K562 (cell line): ENCODE results near the gene CLIP2. TPM values are rescaled to one million over a fixed set of nuclear protein-coding genes. Genes with fewer than 3 reads are reported as not detected.
A peak's percentile ranks its signal among the peaks of the same experiment; 100 is the strongest.

ENCODE experiments used
- ATAC-seq: fragments of 200-7000 bp; cut with Tn5 transposase; 3 replicates; pipeline ENCODE4 v1.9.1; 2020; ENCODE audit warnings: moderate library complexity
- BruUV-seq: library from RNA; stranded (reverse); fragments of 400-500 nt; replicated peaks from 2 replicates; lab custom pipeline; 2021; lab: Mats Ljungman, UMichigan
- CTCF ChIA-PET: fragments of 300-600 bp; formaldehyde crosslinking; extraction: SDS; loops from one replicate; lab custom pipeline; 2021; ENCODE audit warnings: low intra/inter-chr PET ratio; lab: Yijun Ruan, JAX
- POLR2A ChIA-PET: fragments of 300-600, 350-650 bp; sonication (Branson Sonifier 250); formaldehyde crosslinking; extraction: SDS; loops from one replicate; lab custom pipeline; 2021; ENCODE audit warnings: antibody characterized with exemption, inconsistent platforms; lab: Yijun Ruan, JAX
- DNase-seq, 4 experiments: peaks; one replicate each; pipeline versions ENCODE4 v3.0.0 to v3.0.0-alpha.2; 2011 to 2018; ENCODE audit warnings: low spot score in 3 of 4, mixed read lengths in 3 of 4; ENCODE audit errors: extremely low read depth in 1 of 4
- FAIRE-seq: peaks from 2 replicates; lab custom pipeline; 2011; peaks lifted over from hg19 to GRCh38; lab: Jason Lieb, UNC
- H2AFZ ChIP-seq: 2 replicates; pipeline ENCODE4 v1.6.0; 2011; ENCODE audit warnings: low read depth, low read length, control low read depth, inconsistent platforms
- H3K27ac ChIP-seq: fragments of 200-600 bp; 3 replicates; pipeline ENCODE4 v1.8.0; 2011; ENCODE audit warnings: low read depth, mild to moderate bottlenecking, control low read depth, inconsistent platforms, low read length, moderate library complexity, mixed read lengths; ENCODE audit errors: extremely low read depth
- H3K27me3 ChIP-seq, 2 experiments: fragments of 300-600 bp in 1 of 2; 2 replicates in 1 of 2; 3 replicates in 1 of 2; pipeline versions ENCODE4 v1.6.0 to v1.8.0; 2011; ENCODE audit warnings: inconsistent platforms in 2 of 2, low read length in 2 of 2, mild to moderate bottlenecking in 1 of 2, mixed read lengths in 1 of 2, moderate library complexity in 1 of 2; ENCODE audit not compliant: control insufficient read depth in 2 of 2, insufficient read depth in 2 of 2
- H3K36me3 ChIP-seq: fragments of 300-600 bp; 3 replicates; pipeline ENCODE4 v1.8.0; 2011; ENCODE audit warnings: mild to moderate bottlenecking, low read length, inconsistent platforms; ENCODE audit not compliant: control insufficient read depth, insufficient read depth
- H3K4me1 ChIP-seq, 2 experiments: fragments of 200-600 bp in 1 of 2; replicated peaks in 1 of 2; 2 replicates in 1 of 2; 3 replicates in 1 of 2; pipeline versions ENCODE4 v1.5.1 to v1.8.0; 2011; ENCODE audit warnings: inconsistent platforms in 2 of 2, low read length in 2 of 2, mild to moderate bottlenecking in 1 of 2, mixed read lengths in 1 of 2, moderate library complexity in 1 of 2; ENCODE audit not compliant: control insufficient read depth in 2 of 2, insufficient read depth in 2 of 2
- H3K4me2 ChIP-seq: 2 replicates; pipeline ENCODE4 v1.6.1; 2011; ENCODE audit warnings: low read length, control low read depth, inconsistent platforms, mixed read lengths; ENCODE audit not compliant: insufficient read depth
- H3K4me3 ChIP-seq: fragments of 200-600 bp; sonication (generic), shearing (Covaris generic); 2 replicates; pipeline ENCODE4 v1.5.1; 2016; ENCODE audit warnings: control low read depth, inconsistent platforms
- H3K79me2 ChIP-seq: fragments of 200-600 bp; 3 replicates; pipeline ENCODE4 v1.8.0; 2011; ENCODE audit warnings: low read length, inconsistent platforms; ENCODE audit not compliant: control insufficient read depth, insufficient read depth
- H3K9ac ChIP-seq, 2 experiments: 2 replicates each; pipeline versions ENCODE4 v1.6.0 to v1.6.1; 2011; ENCODE audit warnings: low read depth in 2 of 2, low read length in 2 of 2, control low read depth in 1 of 2, inconsistent platforms in 1 of 2, mild to moderate bottlenecking in 1 of 2, mixed read lengths in 1 of 2; ENCODE audit not compliant: insufficient read depth in 1 of 2
- H3K9me1 ChIP-seq: one replicate; pipeline ENCODE4 v1.6.0; 2011; ENCODE audit warnings: inconsistent platforms, mild to moderate bottlenecking, low read length, moderate library complexity; ENCODE audit not compliant: control insufficient read depth, insufficient read depth
- H3K9me3 ChIP-seq: replicated peaks from 2 replicates; pipeline ENCODE4 v1.5.1; 2011; ENCODE audit warnings: low read depth, low read length, inconsistent platforms; ENCODE audit not compliant: control insufficient read depth, insufficient read depth
- H4K20me1 ChIP-seq: replicated peaks from 2 replicates; pipeline ENCODE4 v1.6.1; 2011; ENCODE audit warnings: low read length, inconsistent platforms, mixed read lengths; ENCODE audit not compliant: control insufficient read depth, insufficient read depth
- C11orf30 ChIP-seq: fragments of 450-650 bp; IDR thresholded peaks from 2 replicates; pipeline ENCODE4 v1.6.1; 2016; ENCODE audit warnings: low read depth, mild to moderate bottlenecking
- EZH2 ChIP-seq: IDR thresholded peaks from 2 replicates; pipeline ENCODE4 v1.6.1; 2012; ENCODE audit warnings: low read depth, mild to moderate bottlenecking, inconsistent platforms, low read length, borderline replicate concordance
- MAFF ChIP-seq: IDR thresholded peaks from 2 replicates; pipeline ENCODE4 v1.6.1; 2012; ENCODE audit warnings: low read length, improper control_type of control experiment
- ZNF444 ChIP-seq: fragments of 250-450 bp; sonication (Bioruptor Pico); IDR thresholded peaks from 2 replicates; pipeline ENCODE4 v1.4.0; 2020; ENCODE audit warnings: mild to moderate bottlenecking, moderate library complexity
- WGBS: fragments of 100-300 bp; shearing (Covaris generic); methylation state at CpG from one replicate; pipeline ENCODE4 v1.1.6; 2016; ENCODE audit warnings: low coverage, mixed read lengths; ENCODE audit not compliant: insufficient coverage; ENCODE audit errors: missing lambda C conversion rate; 5-methylcytosine and 5-hydroxymethylcytosine counted together
- in situ Hi-C: fragments of 300-500 bp; cut with MboI; formaldehyde crosslinking; loops from 4 replicates; pipeline ENCODE4 v1.15.0; 2018; ENCODE audit warnings: inconsistent platforms, mixed read lengths
- intact Hi-C: fragments of 100-400 bp; cut with micrococcal nuclease; formaldehyde crosslinking; loops from 2 replicates; pipeline ENCODE4 v1.14.2; 2022
- polyA plus RNA-seq, 8 experiments: library from polyadenylated mRNA; depleted of rRNA in 4 of 8; stranded (reverse) in 5 of 8; unstranded in 3 of 8; fragments of >200 nt; fragmentation: Nextera tagmentation in 2 of 8; fragmentation: Illumina TruSeq in 1 of 8; extraction: Ambion mirVana in 2 of 8; extraction: Trizol in 1 of 8; gene quantifications; 2 replicates each; pipeline versions ENCODE4 v1.2.1 to v1.2.3, GENCODE V29; 2011 to 2014; ENCODE audit warnings: inconsistent platforms in 1 of 8, missing spikeins in 1 of 8
- total RNA-seq, 7 experiments: library from RNA; depleted of rRNA in 6 of 7; stranded (reverse); fragments of >200 nt in 6 of 7; fragmentation: Illumina TruSeq in 2 of 7; extraction: Trizol in 2 of 7; gene quantifications; 2 replicates each; pipeline versions ENCODE4 v1.2.1 to v1.2.3, GENCODE V29; 2011 to 2021; ENCODE audit warnings: low replicate concordance in 1 of 7
- TF ChIP-seq, protein P1 (sequence below): IDR thresholded peaks from 2 replicates; pipeline ENCODE4 v1.6.1; 2011; ENCODE audit warnings: borderline replicate concordance, low read depth, mild to moderate bottlenecking, moderate library complexity, low read length; ENCODE audit not compliant: insufficient read depth, poor library complexity, severe bottlenecking
- TF ChIP-seq, protein P2 (sequence below): sonication (generic); formaldehyde crosslinking; IDR thresholded peaks from 2 replicates; pipeline ENCODE4 v1.8.1; 2022; ENCODE audit warnings: missing genetic modification reagents

Gene CLIP2
- total and polyA plus RNA-seq, 9 of the 15 experiments (the other 6 are each of a cell fraction or from before 2014, with no cell fraction given), result 0.07 to 5.4 (median 2.1) TPM

DNA sequence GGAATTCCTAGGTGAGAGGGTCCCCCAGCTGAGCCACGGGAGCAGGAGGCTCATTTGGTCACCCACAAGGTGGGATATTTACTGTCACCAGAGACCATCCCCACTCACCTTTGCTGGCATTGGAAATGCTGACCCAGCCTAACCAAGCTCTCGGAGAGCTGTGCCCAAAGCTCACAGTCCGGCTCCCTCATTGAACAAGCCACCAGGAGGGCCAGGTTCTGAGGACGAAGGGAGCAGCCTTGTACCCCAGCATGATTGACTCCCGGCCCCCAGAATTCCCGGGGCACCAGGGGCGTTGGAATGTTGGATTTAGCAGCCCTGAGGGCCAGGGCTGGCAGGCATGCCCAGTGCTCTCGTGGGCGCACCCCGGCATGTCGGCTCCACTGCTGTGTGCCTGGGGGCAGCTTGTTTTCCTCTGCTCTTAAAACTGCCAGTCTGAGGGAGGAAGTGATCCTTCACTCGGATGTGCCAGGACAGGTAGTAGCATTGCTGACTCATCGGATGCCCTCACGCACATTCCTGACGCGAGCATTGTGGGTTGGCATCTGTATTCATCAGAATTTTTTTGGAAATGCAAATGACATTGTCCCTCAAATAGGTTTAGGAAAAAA is 23.3 kb downstream of the CLIP2 start:
- Histone ChIP-seq H3K4me2 (no peak overlapping the region), H3K4me1 (peaks cover 0 to 6% of the 10 kb centered on the region in 2 experiments; a peak in 2 of 5 replicates), H3K9me1 (no peaks in the 10 kb centered on the region), H3K27me3 (peaks cover 0 to 12% of the 10 kb centered on the region in 2 experiments; a peak in 2 of 5 replicates), H2AFZ (no peak overlapping the region), H3K4me3 (no peak overlapping the region), H3K36me3 (no peaks in the 10 kb centered on the region), H3K9me3 (no peaks in the 10 kb centered on the region), H4K20me1 (no peaks in the 10 kb centered on the region), H3K9ac (no peak overlapping the region), H3K79me2 (no peaks in the 10 kb centered on the region), H3K27ac (no peak overlapping the region)
- CTCF ChIA-PET, result no interaction called here
- no TSS peak for BruUV-seq
- 48% methylated on average over 16 of the region's 16 CpGs for WGBS
- no peak for ATAC-seq
- POLR2A ChIA-PET, result interaction anchor here (0.6 to 1.0 kb wide), 2 partner anchors 12 to 20 kb away, joined by 3 to 4 read pairs; no protein-coding TSS in a partner anchor
- FAIRE-seq, result no peak
- in situ Hi-C loops, result no loop called here
- no peak for DNase-seq
- intact Hi-C loops, result loop anchor here (10.0 kb wide), 1 partner anchor 58 kb away; the partner anchor contains the start of gene RFC2
- no peak for TF ChIP-seq EZH2
- TF ChIP-seq, protein P1, sequence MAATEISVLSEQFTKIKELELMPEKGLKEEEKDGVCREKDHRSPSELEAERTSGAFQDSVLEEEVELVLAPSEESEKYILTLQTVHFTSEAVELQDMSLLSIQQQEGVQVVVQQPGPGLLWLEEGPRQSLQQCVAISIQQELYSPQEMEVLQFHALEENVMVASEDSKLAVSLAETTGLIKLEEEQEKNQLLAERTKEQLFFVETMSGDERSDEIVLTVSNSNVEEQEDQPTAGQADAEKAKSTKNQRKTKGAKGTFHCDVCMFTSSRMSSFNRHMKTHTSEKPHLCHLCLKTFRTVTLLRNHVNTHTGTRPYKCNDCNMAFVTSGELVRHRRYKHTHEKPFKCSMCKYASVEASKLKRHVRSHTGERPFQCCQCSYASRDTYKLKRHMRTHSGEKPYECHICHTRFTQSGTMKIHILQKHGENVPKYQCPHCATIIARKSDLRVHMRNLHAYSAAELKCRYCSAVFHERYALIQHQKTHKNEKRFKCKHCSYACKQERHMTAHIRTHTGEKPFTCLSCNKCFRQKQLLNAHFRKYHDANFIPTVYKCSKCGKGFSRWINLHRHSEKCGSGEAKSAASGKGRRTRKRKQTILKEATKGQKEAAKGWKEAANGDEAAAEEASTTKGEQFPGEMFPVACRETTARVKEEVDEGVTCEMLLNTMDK, result no peak
- no peak for TF ChIP-seq ZNF444 (CRISPR knock-in tag)
- TF ChIP-seq C11orf30, result peak; percentile 24
- TF ChIP-seq, protein P2, sequence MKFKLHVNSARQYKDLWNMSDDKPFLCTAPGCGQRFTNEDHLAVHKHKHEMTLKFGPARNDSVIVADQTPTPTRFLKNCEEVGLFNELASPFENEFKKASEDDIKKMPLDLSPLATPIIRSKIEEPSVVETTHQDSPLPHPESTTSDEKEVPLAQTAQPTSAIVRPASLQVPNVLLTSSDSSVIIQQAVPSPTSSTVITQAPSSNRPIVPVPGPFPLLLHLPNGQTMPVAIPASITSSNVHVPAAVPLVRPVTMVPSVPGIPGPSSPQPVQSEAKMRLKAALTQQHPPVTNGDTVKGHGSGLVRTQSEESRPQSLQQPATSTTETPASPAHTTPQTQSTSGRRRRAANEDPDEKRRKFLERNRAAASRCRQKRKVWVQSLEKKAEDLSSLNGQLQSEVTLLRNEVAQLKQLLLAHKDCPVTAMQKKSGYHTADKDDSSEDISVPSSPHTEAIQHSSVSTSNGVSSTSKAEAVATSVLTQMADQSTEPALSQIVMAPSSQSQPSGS (CRISPR knock-in tag), result no peak
- TF ChIP-seq MAFF, result 0 out of 2 replicates have a peak, but pooled peaks have one; percentile 33
